HuH-7.5 (cell line): Measurements from ENCODE around the gene TRMT10A.
"Not testable (repeated sequence)": the region's sequence is repeated elsewhere in the genome, so short reads cannot be mapped to it uniquely, and the experiment has no call there.

ENCODE experiments used
- DNase-seq: peaks from one replicate; pipeline ENCODE4 v3.0.0; 2011; ENCODE audit warnings: low spot score

The TRMT10A gene

GRCh38 chr4:99552872-99553271, 11.0 kb downstream of the TRMT10A start:
- no peak for DNase-seq

GRCh38 chr4:99540277-99540939, 23.4 kb downstream of the TRMT10A start:
- no peak for DNase-seq

- DNase-seq = no peak
These were observed 26.2 kb downstream of the TRMT10A start for GRCh38 chr4:99537674-99538073.

- DNase-seq = no peak
These were observed 27.0 kb downstream of the TRMT10A start for GRCh38 chr4:99536848-99537247.

GRCh38 chr4:99536271-99536670, 27.6 kb downstream of the TRMT10A start:
- no peak for DNase-seq

- DNase-seq = not testable (repeated sequence)
These were observed 29.1 kb downstream of the TRMT10A start for GRCh38 chr4:99534699-99535098.

GRCh38 chr4:99529956-99530355, 33.9 kb downstream of the TRMT10A start:
- DNase-seq = no peak

- no peak for DNase-seq
These were observed 34.6 kb downstream of the TRMT10A start for GRCh38 chr4:99529228-99529627.

GRCh38 chr4:99518601-99519295, 45.1 kb downstream of the TRMT10A start:
- DNase-seq = no peak

- DNase-seq = no peak
These were observed 53.1 kb downstream of the TRMT10A start, which contains the start of gene C4orf17 for GRCh38 chr4:99510721-99511120. TSS of gene C4orf17 (plus strand) at chr4:99511021. CDS start at chr4:99513082, 2,061 bp downstream.

GRCh38 chr4:99507762-99508161, 56.1 kb downstream of the TRMT10A start:
- DNase-seq = no peak

- DNase-seq = no peak
These were observed 56.5 kb downstream of the TRMT10A start for GRCh38 chr4:99507349-99507748.

- DNase-seq = no peak
These were observed 57.1 kb downstream of the TRMT10A start for GRCh38 chr4:99506781-99507180.

- no peak for DNase-seq
These were observed 58.9 kb downstream of the TRMT10A start for GRCh38 chr4:99504804-99505502.
